ENCODE results near the gene GPR135.
A peak's percentile ranks its signal among the peaks of the same experiment; 100 is the strongest.
"Not testable (repeated sequence)": the region's sequence is repeated elsewhere in the genome, so short reads cannot be mapped to it uniquely, and the experiment has no call there.

GPR135 gene

GRCh38 chr14:59478540-59478939 is 13.4 kb upstream of the GPR135 start:
- DNase-seq (ENCODE audit: low read depth in 2 of 3, low spot score in 2 of 3) = no peak

GRCh38 chr14:59475709-59476108 is 10.5 kb upstream of the GPR135 start:
- no peak for DNase-seq (ENCODE audit: low read depth in 2 of 3, low spot score in 2 of 3)

GRCh38 chr14:59474172-59474571 is 9.0 kb upstream of the GPR135 start:
- no peak for DNase-seq (ENCODE audit: low read depth in 2 of 3, low spot score in 2 of 3)

- peak in 2 of 3 experiments; percentile 12 to 24 for DNase-seq (ENCODE audit: low read depth in 2 of 3, low spot score in 2 of 3)
These were observed 479 bp downstream of the GPR135 start for GRCh38 chr14:59464486-59465315.

GRCh38 chr14:59463787-59464485 is 1.2 kb downstream of the GPR135 start:
- peak in 1 of 3 experiments; percentile 21 for DNase-seq (ENCODE audit: low read depth in 2 of 3, low spot score in 2 of 3)

GRCh38 chr14:59461891-59462290 is 3.3 kb downstream of the GPR135 start:
- DNase-seq (ENCODE audit: low read depth in 2 of 3, low spot score in 2 of 3) = no peak

- DNase-seq (ENCODE audit: low read depth in 2 of 3, low spot score in 2 of 3) = no peak
These were observed 4.8 kb downstream of the GPR135 start for GRCh38 chr14:59460378-59460777.

GRCh38 chr14:59458486-59458885 is 6.7 kb downstream of the GPR135 start:
- DNase-seq (ENCODE audit: low read depth in 2 of 3, low spot score in 2 of 3) = no peak

GRCh38 chr14:59455411-59455810 is 9.8 kb downstream of the GPR135 start:
- DNase-seq (ENCODE audit: low read depth in 2 of 3, low spot score in 2 of 3) = no peak

- DNase-seq (ENCODE audit: low read depth in 2 of 3, low spot score in 2 of 3) = no peak
These were observed 11.0 kb downstream of the GPR135 start for GRCh38 chr14:59454139-59454538.

GRCh38 chr14:59451849-59452248 is 13.3 kb downstream of the GPR135 start:
- DNase-seq (ENCODE audit: low read depth in 2 of 3, low spot score in 2 of 3) = no peak

- DNase-seq (ENCODE audit: low read depth in 2 of 3, low spot score in 2 of 3) = no peak
These were observed 14.5 kb downstream of the GPR135 start for GRCh38 chr14:59450716-59451115.

- DNase-seq (ENCODE audit: low read depth in 2 of 3, low spot score in 2 of 3) = not testable (repeated sequence)
These were observed 16.5 kb downstream of the GPR135 start for GRCh38 chr14:59448673-59449072.

GRCh38 chr14:59439256-59439965 is 25.8 kb downstream of the GPR135 start:
- no peak for DNase-seq (ENCODE audit: low read depth in 2 of 3, low spot score in 2 of 3)

GRCh38 chr14:59438195-59438647 is 27.0 kb downstream of the GPR135 start:
- DNase-seq (ENCODE audit: low read depth in 2 of 3, low spot score in 2 of 3) = no peak

- no peak for DNase-seq (ENCODE audit: low read depth in 2 of 3, low spot score in 2 of 3)
These were observed 29.2 kb downstream of the GPR135 start for GRCh38 chr14:59435987-59436386.

GRCh38 chr14:59435101-59435500 is 30.1 kb downstream of the GPR135 start:
- DNase-seq (ENCODE audit: low read depth in 2 of 3, low spot score in 2 of 3) = no peak

- no peak for DNase-seq (ENCODE audit: low read depth in 2 of 3, low spot score in 2 of 3)
These were observed 35.4 kb downstream of the GPR135 start for GRCh38 chr14:59429790-59430189.

- no peak for DNase-seq (ENCODE audit: low read depth in 2 of 3, low spot score in 2 of 3)
These were observed 36.6 kb downstream of the GPR135 start for GRCh38 chr14:59428581-59429012.

- no peak for DNase-seq (ENCODE audit: low read depth in 2 of 3, low spot score in 2 of 3)
These were observed 37.3 kb downstream of the GPR135 start for GRCh38 chr14:59427653-59428580.

Measured in activated CD8-positive, alpha-beta memory T cell treated with anti-CD3 and anti-CD28 coated beads for 48 hours (primary cell).